NOMO-1 (cell line): ENCODE results near the gene RCAN2.
"Not testable (repeated sequence)": the region's sequence is repeated elsewhere in the genome, so short reads cannot be mapped to it uniquely, and the experiment has no call there.

Experiments used
- DNase-seq, 2 experiments: peaks; one replicate each; lab custom pipeline; 2025; ENCODE audit not compliant: unreplicated experiment in 2 of 2; lab: John Stamatoyannopoulos, UW

Gene RCAN2

GRCh38 chr6:46392294-46392693 lies 99.0 kb downstream of the RCAN2 start:
- no peak for DNase-seq

GRCh38 chr6:46390153-46390876 lies 100.9 kb downstream of the RCAN2 start:
- DNase-seq: no peak

- DNase-seq: not testable (repeated sequence)
These were observed 103.5 kb downstream of the RCAN2 start for GRCh38 chr6:46387728-46388127.

- no peak for DNase-seq
These were observed 109.7 kb downstream of the RCAN2 start for GRCh38 chr6:46381579-46381978.

- DNase-seq: no peak
These were observed 110.2 kb downstream of the RCAN2 start for GRCh38 chr6:46381057-46381456.

- no peak for DNase-seq
These were observed 111.0 kb downstream of the RCAN2 start for GRCh38 chr6:46380152-46380807.

- DNase-seq: no peak
These were observed 112.3 kb downstream of the RCAN2 start for GRCh38 chr6:46378882-46379416.

- DNase-seq: no peak
These were observed 112.9 kb downstream of the RCAN2 start for GRCh38 chr6:46378161-46378881.

GRCh38 chr6:46377209-46377608 lies 114.0 kb downstream of the RCAN2 start:
- DNase-seq: no peak

- DNase-seq: peak; percentile 86 to 92
These were observed 114.6 kb downstream of the RCAN2 start for GRCh38 chr6:46376562-46377061.

GRCh38 chr6:46370622-46371021 lies 120.6 kb downstream of the RCAN2 start:
- DNase-seq: no peak

- no peak for DNase-seq
These were observed 123.1 kb downstream of the RCAN2 start for GRCh38 chr6:46368169-46368536.

- DNase-seq: no peak
These were observed 123.7 kb downstream of the RCAN2 start for GRCh38 chr6:46367354-46368168.

- no peak for DNase-seq
These were observed 124.9 kb downstream of the RCAN2 start for GRCh38 chr6:46366190-46366900.

- DNase-seq: no peak
These were observed 133.7 kb downstream of the RCAN2 start for GRCh38 chr6:46357591-46357990.

GRCh38 chr6:46356543-46356942 lies 134.7 kb downstream of the RCAN2 start:
- DNase-seq: peak in 1 of 2 experiments; percentile 2

- DNase-seq: no peak
These were observed 137.7 kb downstream of the RCAN2 start for GRCh38 chr6:46353528-46353927.

GRCh38 chr6:46352541-46353268 lies 138.5 kb downstream of the RCAN2 start:
- DNase-seq: no peak

- DNase-seq: no peak
These were observed 140.5 kb downstream of the RCAN2 start for GRCh38 chr6:46350714-46351113.
